ENCODE data around the gene ZPBP2. TPM values are rescaled to one million over a fixed set of nuclear protein-coding genes. Genes with fewer than 3 reads are reported as not detected.
A peak's percentile ranks its signal among the peaks of the same experiment; 100 is the strongest.
"Not testable (repeated sequence)": the region's sequence is repeated elsewhere in the genome, so short reads cannot be mapped to it uniquely, and the experiment has no call there.

ZPBP2 gene
- total RNA-seq, 6 donors from 2014 or later = not detected

- no peak overlapping the region for H3K27ac ChIP-seq
- no peak overlapping the region for H3K4me3 ChIP-seq
- no peak for DNase-seq
- TF ChIP-seq CTCF (IDR thresholded peaks at IDR 0.05) (no peak), EP300 (IDR thresholded peaks at IDR 0.05) (no peak), POLR2AphosphoS5 (IDR thresholded peaks at IDR 0.05) (no peak), POLR2A (IDR thresholded peaks at IDR 0.05) (no peak)
- 93 to 95% methylated on average over 1 of the region's 1 CpG for WGBS, 2 donors
- ATAC-seq (ENCODE audit: low FRiP score in 2 of 2) = no peak
- peaks cover 0 to 10% (median 4%) of the 10 kb centered on the region in 4 donors for H3K9me3 ChIP-seq
- peaks cover 0 to 4% (median 0%) of the 10 kb centered on the region in 4 donors for H3K4me1 ChIP-seq
- H3K36me3 ChIP-seq = no peaks in the 10 kb centered on the region
- peaks cover 0 to 8% (median 0%) of the 10 kb centered on the region in 4 donors for H3K27me3 ChIP-seq
Observed at GRCh38 chr17:39870776-39871175, 2.8 kb downstream of the ZPBP2 start.

GRCh38 chr17:39871801-39872200 is 3.8 kb downstream of the ZPBP2 start:
- Histone ChIP-seq H3K4me1 (peaks cover 0 to 4% (median 0%) of the 10 kb centered on the region in 4 donors), H3K27me3 (peaks cover 0 to 8% (median 0%) of the 10 kb centered on the region in 4 donors), H3K4me3 (no peak overlapping the region), H3K9me3 (peaks cover 0 to 10% (median 4%) of the 10 kb centered on the region in 4 donors), H3K36me3 (no peaks in the 10 kb centered on the region), H3K27ac (no peak overlapping the region)
- TF ChIP-seq POLR2AphosphoS5 (IDR thresholded peaks at IDR 0.05) = no peak
- no peak for TF ChIP-seq CTCF (IDR thresholded peaks at IDR 0.05)
- TF ChIP-seq EP300 (IDR thresholded peaks at IDR 0.05) = no peak
- no peak for TF ChIP-seq POLR2A (IDR thresholded peaks at IDR 0.05)
- 80 to 84% methylated on average over 2 of the region's 2 CpGs for WGBS, 2 donors
- DNase-seq = no peak
- ATAC-seq (ENCODE audit: low FRiP score in 2 of 2) = no peak

- Histone ChIP-seq H3K4me3 (no peak overlapping the region), H3K36me3 (no peaks in the 10 kb centered on the region), H3K4me1 (peaks cover 0 to 4% (median 0%) of the 10 kb centered on the region in 4 donors), H3K9me3 (peaks cover 0 to 7% (median 3%) of the 10 kb centered on the region in 4 donors), H3K27ac (no peak overlapping the region), H3K27me3 (peaks cover 0 to 8% (median 0%) of the 10 kb centered on the region in 4 donors)
- no peak for DNase-seq
- WGBS, 2 donors = 65 to 86% methylated on average over 2 of the region's 2 CpGs
- TF ChIP-seq EP300 (IDR thresholded peaks at IDR 0.05) (no peak), CTCF (IDR thresholded peaks at IDR 0.05) (peak in 2 of 6 experiments; percentile 11 to 43)
- no peak for ATAC-seq (ENCODE audit: low FRiP score in 2 of 2)
Observed at GRCh38 chr17:39872751-39873150, 4.7 kb downstream of the ZPBP2 start.

- H3K4me3 ChIP-seq; H3K9me3 ChIP-seq; H3K27ac ChIP-seq; H3K4me1 ChIP-seq; H3K27me3 ChIP-seq; ATAC-seq (ENCODE audit: low FRiP score in 2 of 2); DNase-seq; H3K36me3 ChIP-seq: not testable (repeated sequence)
- WGBS, 2 donors = 71 to 80% methylated on average over 5 of the region's 5 CpGs
Observed at GRCh38 chr17:39886102-39886501, 18.1 kb downstream of the ZPBP2 start.

- Histone ChIP-seq H3K36me3 (no peaks in the 10 kb centered on the region), H3K4me3 (no peak overlapping the region), H3K4me1 (no peaks in the 10 kb centered on the region), H3K27me3 (no peaks in the 10 kb centered on the region), H3K27ac (no peak overlapping the region), H3K9me3 (no peaks in the 10 kb centered on the region)
- TF ChIP-seq EP300 (IDR thresholded peaks at IDR 0.05) (no peak), CTCF (IDR thresholded peaks at IDR 0.05) (no peak), POLR2A (IDR thresholded peaks at IDR 0.05) (no peak), POLR2AphosphoS5 (IDR thresholded peaks at IDR 0.05) (no peak)
- DNase-seq (no peak), ATAC-seq (ENCODE audit: low FRiP score in 2 of 2) (no peak)
Observed at GRCh38 chr17:39887078-39887477, 19.1 kb downstream of the ZPBP2 start.

All from upper lobe of left lung (tissue), 6 donors.